HG03565 (cell line): Measurements from ENCODE around the gene HEPHL1.

ENCODE experiments used
- ATAC-seq: cut with Tn5 transposase; IDR thresholded peaks from one replicate; pipeline ENCODE4 v1.9.1; 2021; ENCODE audit warnings: mild to moderate bottlenecking, moderate library complexity; ENCODE audit not compliant: unreplicated experiment

The HEPHL1 gene

GRCh38 chr11:94128746-94129511 is 107.8 kb downstream of the HEPHL1 start, which contains the start of gene PANX1:
Gene PANX1 (plus strand): TSS chr11:94128841. CDS start chr11:94129313, 472 bp downstream.
- ATAC-seq: peak; percentile 84

- no peak for ATAC-seq
Observed at GRCh38 chr11:94129512-94130297, 108.6 kb downstream of the HEPHL1 start.

- ATAC-seq: no peak
Observed at GRCh38 chr11:94130298-94131046, 109.3 kb downstream of the HEPHL1 start.

DNA sequence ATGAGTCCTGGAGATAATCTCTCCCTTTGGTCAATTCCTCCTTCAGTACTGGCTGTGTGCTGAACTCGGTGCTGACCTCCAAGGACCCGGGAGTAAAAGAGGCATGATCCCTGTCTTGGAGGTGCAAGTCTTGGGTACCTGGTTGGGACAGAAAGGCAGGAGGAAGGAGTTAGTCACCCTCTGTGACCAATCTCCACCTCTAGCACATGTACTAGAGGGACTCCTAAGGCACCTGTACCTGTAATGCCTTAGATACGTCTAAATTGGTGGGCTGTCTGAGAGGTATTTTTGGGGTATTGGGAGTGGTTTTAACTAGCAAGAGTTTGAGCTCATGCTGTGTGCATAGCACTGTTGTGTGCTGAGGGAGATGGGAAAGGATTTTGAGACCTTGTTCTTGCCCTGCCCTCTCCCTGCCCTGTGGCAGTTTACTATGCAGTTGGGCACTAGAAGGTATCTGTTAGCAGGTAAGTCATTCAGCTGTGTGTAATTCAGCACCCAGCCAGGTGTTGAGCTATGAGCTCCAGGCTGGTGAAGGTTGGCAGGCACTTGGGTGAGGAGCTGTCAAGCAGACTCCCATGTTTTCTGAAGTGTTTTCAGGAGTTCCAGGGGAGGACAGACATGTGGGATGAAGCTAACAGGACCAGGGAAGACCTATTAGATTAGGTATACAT is 110.0 kb downstream of the HEPHL1 start:
- ATAC-seq: no peak

GRCh38 chr11:94131718-94132115 is 110.6 kb downstream of the HEPHL1 start:
- ATAC-seq: no peak

DNA sequence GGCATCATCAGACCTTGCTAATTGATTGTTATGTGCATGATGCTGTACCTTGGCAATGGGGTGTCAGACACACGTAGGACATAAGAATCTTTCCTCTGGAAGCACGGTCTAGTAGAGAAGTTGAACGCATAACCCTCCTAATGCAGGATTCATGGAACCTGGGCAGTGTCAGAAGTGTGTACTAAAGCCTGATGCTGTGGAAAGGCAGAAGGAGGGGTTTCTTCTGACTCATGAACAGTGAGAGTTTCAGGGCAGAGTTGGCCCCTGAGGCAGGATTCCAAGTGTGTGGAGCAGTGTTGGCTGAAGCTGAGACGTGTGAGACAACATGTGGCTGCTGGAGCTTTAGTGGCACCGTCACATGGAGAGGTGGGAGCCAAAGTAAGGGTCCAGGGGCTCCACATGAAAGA is 111.0 kb downstream of the HEPHL1 start:
- no peak for ATAC-seq

GRCh38 chr11:94132823-94133408 is 111.8 kb downstream of the HEPHL1 start:
- no peak for ATAC-seq

- ATAC-seq: no peak
Observed at GRCh38 chr11:94133752-94134151, 112.6 kb downstream of the HEPHL1 start.

- peak; percentile 51 for ATAC-seq
Observed at GRCh38 chr11:94134651-94135512, 113.7 kb downstream of the HEPHL1 start.

DNA sequence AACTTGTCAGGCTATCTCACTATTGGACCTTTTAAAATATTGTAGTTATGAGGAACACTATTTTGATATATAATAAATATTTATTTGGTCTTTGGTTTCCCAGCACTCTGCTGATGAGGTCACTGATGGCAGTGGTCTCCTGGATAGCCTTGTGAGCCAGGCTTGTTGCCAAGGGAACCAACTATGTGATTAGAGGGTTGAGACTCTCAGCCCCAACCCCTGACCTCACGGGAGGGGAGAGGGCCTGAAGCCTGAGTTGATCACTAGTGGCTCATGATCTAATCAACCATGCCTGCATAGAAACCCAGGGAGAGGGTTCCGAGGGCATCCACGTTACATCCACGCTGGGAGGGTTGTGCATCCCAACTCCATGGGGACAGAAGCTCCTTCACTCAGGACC is 118.3 kb downstream of the HEPHL1 start:
- ATAC-seq: no peak

GRCh38 chr11:94140154-94140655 is 119.1 kb downstream of the HEPHL1 start:
- no peak for ATAC-seq

DNA sequence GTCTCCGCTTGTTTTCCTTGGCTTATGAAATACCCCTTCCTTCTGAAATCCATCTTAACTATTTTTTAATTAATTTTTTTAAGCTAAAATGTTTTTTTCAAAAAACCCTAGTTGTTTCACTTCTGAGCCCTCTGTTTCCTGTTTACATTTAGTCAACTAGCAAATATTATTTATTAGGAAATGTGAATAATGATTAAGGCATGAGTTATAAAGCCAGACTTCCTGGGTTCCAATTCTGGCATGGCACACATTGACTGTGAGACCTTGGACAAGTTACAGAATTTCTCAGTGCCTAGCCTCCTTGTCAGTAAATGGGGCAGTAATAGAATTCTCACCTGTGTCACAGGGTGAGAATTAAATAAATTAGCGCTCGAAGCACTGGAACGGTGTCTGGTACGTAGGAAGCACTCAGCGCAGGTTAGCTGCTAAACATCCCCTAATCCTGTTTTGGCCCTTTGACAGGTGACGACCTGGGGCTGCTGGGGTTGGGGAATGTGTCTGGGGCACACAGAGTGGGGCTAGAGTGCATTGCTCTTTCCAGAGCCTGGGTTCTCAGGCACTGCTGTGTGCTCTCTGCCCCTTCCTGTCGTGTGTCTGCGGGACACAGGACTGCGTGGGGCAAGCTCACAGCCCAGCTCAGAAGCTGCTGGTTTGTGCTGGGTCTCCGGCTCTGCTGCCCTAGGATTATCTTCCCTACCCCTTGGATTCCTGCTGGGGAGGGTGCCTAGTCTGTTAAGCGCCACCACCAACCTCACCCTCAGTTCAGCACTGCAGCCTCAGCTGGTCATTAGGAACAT is 120.6 kb downstream of the HEPHL1 start:
- no peak for ATAC-seq

- no peak for ATAC-seq
Observed at GRCh38 chr11:94142308-94143281, 121.4 kb downstream of the HEPHL1 start.

DNA sequence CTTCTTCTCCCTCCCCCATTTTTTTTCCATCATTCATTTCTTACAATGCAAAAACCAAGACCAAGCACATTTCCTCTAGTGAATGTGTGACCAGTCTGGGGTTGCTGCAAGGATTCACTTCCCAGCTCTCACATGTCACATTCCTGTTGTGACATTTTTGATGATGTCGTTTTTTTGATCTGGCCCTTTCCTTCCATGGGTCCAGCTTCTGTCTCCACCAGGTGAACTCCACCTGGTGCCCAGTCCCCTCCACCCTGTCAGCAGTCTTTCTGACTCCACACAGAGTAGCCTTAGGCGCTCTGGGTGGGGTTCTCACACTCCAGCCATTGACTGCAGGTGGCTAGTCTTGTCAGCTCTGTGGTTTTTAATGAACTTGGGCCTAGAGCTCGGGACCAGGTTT is 123.1 kb downstream of the HEPHL1 start:
- ATAC-seq: no peak

DNA sequence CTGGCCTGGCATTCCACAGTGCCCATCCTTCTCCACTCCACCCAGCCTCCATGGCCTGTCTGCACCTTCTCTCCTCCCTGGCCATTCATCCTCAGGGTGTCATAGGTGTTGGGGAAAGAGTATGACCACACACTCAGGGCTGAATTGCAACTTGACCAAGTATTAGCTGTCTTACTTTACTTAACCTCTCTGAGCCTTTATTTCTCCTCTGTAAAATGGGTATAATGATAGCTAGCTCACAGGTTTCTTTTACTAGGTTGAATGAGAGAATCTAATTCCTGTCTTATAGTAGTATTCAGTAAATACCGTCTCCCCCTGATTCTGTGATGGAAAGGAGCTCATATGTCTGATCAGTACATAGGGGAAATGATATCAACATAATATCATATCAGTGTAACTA is 123.5 kb downstream of the HEPHL1 start:
- no peak for ATAC-seq

DNA sequence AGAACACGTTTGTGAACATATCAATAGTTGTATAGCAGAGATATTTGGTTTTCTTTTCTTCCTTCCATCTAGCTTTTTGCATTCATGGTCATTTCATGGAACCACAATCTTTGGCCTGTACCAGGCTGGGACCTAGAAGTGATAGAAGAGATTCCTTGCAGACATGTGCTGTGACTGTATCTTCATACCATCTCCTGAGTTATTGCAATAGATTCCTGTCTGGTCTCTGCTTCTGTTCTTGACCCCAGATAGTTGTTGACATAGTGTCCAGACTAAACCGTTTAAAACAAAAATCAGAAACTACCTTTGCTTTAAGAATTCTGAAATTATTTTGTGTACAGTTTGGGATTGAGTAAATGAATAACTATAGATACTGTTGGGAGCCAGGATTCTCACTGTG is 124.3 kb downstream of the HEPHL1 start:
- ATAC-seq: no peak

- no peak for ATAC-seq
Observed at GRCh38 chr11:94145916-94146315, 124.8 kb downstream of the HEPHL1 start.
